Measurements from ENCODE around the gene ATP10B. TPM values are rescaled to one million over a fixed set of nuclear protein-coding genes. Genes with fewer than 3 reads are reported as not detected.

The ATP10B gene
- total and polyA plus RNA-seq, 2 of the 13 experiments (the other 11 are each of a cell fraction or from before 2014, with no cell fraction given), result not detected

DNA sequence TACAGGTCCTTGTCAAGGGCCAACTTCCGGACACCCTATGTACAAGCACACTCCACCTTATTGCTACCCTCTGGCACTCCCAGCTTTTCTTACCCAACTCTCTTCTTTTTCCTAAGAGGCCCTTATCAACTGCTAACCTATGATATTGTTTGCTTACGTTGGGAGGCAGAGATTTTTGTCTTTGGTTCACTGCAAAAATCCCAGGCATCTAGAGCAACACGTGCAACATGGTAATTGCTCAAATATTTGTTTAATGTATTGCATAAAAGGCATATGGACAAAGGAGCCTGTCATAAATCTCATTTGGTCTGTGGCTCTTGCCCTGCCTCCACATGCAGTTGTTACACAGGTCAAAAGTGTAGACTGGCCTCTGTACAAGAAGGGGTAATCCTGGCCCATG, 35.8 kb upstream of the ATP10B start (continued):
- TF ChIP-seq RCOR2 (CRISPR knock-in tag; IDR thresholded peaks at IDR 0.05), result peak; percentile 81
- TF ChIP-seq ZSCAN29 (CRISPR knock-in tag; conservative IDR thresholded peaks at IDR 0.05), result no peak
- TF ChIP-seq RBM22 (optimal IDR thresholded peaks at IDR 0.05; ENCODE audit: low read length), result no peak
- 0 out of 2 replicates have a peak, but pooled peaks have one; percentile 16 for TF ChIP-seq TGIF2 (CRISPR knock-in tag; IDR thresholded peaks at IDR 0.05)
- TF ChIP-seq MIER2 (CRISPR knock-in tag; IDR thresholded peaks at IDR 0.05), result peak; percentile 38; the same call in 1 of the 2 replicates
- TF ChIP-seq RARA (CRISPR knock-in tag; IDR thresholded peaks at IDR 0.05), result peak; percentile 79
- TF ChIP-seq CEBPB (IDR thresholded peaks at IDR 0.05; ENCODE audit: borderline replicate concordance, low read depth, low read length), result peak; percentile 50; the same call in 1 of the 2 replicates
- no peak for TF ChIP-seq MATR3 (CRISPR knock-in tag; IDR thresholded peaks at IDR 0.05)
- TF ChIP-seq ARID3A (IDR thresholded peaks at IDR 0.05; ENCODE audit: low read depth, low read length), result peak; percentile 57
- TF ChIP-seq, protein P1, sequence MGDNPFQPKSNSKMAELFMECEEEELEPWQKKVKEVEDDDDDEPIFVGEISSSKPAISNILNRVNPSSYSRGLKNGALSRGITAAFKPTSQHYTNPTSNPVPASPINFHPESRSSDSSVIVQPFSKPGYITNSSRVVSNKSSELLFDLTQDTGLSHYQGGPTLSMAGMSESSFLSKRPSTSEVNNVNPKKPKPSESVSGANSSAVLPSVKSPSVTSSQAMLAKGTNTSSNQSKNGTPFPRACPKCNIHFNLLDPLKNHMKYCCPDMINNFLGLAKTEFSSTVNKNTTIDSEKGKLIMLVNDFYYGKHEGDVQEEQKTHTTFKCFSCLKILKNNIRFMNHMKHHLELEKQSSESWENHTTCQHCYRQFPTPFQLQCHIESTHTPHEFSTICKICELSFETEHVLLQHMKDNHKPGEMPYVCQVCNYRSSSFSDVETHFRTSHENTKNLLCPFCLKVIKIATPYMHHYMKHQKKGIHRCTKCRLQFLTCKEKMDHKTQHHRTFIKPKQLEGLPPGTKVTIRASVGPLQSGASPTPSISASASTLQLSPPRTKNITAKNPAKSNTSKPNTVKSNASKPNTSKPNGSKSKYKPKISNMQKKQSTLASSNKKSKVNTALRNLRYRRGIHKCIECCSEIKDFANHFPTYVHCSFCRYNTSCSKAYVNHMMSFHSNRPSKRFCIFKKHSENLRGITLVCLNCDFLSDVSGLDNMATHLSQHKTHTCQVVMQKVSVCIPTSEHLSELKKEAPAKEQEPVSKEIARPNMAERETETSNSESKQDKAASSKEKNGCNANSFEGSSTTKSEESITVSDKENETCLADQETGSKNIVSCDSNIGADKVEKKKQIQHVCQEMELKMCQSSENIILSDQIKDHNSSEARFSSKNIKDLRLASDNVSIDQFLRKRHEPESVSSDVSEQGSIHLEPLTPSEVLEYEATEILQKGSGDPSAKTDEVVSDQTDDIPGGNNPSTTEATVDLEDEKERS (CRISPR knock-in tag; IDR thresholded peaks at IDR 0.05), result no peak
- TF ChIP-seq ZNF773 (CRISPR knock-in tag; IDR thresholded peaks at IDR 0.05; ENCODE audit: borderline replicate concordance), result no peak
- peak; percentile 99 for TF ChIP-seq GFI1 (CRISPR knock-in tag; IDR thresholded peaks at IDR 0.05; ENCODE audit: borderline replicate concordance)
- TF ChIP-seq ZFP36L2 (CRISPR knock-in tag; IDR thresholded peaks at IDR 0.05), result no peak
- no peak for TF ChIP-seq KAT7 (CRISPR knock-in tag; IDR thresholded peaks at IDR 0.05; ENCODE audit: borderline replicate concordance)
- no peak for TF ChIP-seq ZNF432 (CRISPR knock-in tag; IDR thresholded peaks at IDR 0.05; ENCODE audit: borderline replicate concordance)
- TF ChIP-seq CENPT (CRISPR knock-in tag; IDR thresholded peaks at IDR 0.05; ENCODE audit: low read depth), result no peak
- TF ChIP-seq, protein P2, sequence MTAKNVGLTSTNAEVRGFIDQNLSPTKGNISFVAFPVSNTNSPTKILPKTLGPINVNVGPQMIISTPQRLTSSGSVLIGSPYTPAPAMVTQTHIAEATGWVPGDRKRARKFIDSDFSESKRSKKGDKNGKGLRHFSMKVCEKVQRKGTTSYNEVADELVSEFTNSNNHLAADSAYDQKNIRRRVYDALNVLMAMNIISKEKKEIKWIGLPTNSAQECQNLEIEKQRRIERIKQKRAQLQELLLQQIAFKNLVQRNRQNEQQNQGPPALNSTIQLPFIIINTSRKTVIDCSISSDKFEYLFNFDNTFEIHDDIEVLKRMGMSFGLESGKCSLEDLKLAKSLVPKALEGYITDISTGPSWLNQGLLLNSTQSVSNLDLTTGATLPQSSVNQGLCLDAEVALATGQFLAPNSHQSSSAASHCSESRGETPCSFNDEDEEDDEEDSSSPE (CRISPR knock-in tag; IDR thresholded peaks at IDR 0.05), result no peak
- no peak for TF ChIP-seq HNF1A (IDR thresholded peaks at IDR 0.05; ENCODE audit: low read depth)
- TF ChIP-seq HNF1A (CRISPR knock-in tag; IDR thresholded peaks at IDR 0.05; ENCODE audit: borderline replicate concordance), result peak; percentile 32; the same call in 1 of the 2 replicates
- TF ChIP-seq SP5 (CRISPR knock-in tag; IDR thresholded peaks at IDR 0.05; ENCODE audit: borderline replicate concordance, low read depth), result peak; percentile 70; the same call in 1 of the 2 replicates
- peak; percentile 42; the same call in 1 of the 2 replicates for TF ChIP-seq SAP130 (CRISPR knock-in tag; IDR thresholded peaks at IDR 0.05; ENCODE audit: low read depth)
- TF ChIP-seq, protein P3, sequence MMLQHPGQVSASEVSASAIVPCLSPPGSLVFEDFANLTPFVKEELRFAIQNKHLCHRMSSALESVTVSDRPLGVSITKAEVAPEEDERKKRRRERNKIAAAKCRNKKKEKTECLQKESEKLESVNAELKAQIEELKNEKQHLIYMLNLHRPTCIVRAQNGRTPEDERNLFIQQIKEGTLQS (CRISPR knock-in tag; IDR thresholded peaks at IDR 0.05), result no peak
